Right atrium auricular region (tissue), 2 donors: ENCODE measurements around the gene ITGB8. TPM values are rescaled to one million over a fixed set of nuclear protein-coding genes. Genes with fewer than 3 reads are reported as not detected.

Source experiments
- DNase-seq: peaks from one replicate; pipeline ENCODE4 v3.0.0-alpha.2; 2019; ENCODE audit warnings: low spot score
- H3K27ac ChIP-seq, 2 donors: fragments of 200-600 bp; sonication (generic); 1 replicate in 1 of 2; 2 replicates in 1 of 2; pipeline ENCODE4 v1.5.1; 2016 to 2019
- H3K27me3 ChIP-seq, 2 donors: fragments of 200-600 bp; sonication (generic); one replicate each; pipeline versions ENCODE4 v1.5.1 to v1.6.0; 2017 to 2019
- H3K36me3 ChIP-seq: fragments of 200-600 bp; sonication (generic); one replicate; pipeline ENCODE4 v1.5.1; 2016
- H3K4me1 ChIP-seq, 2 donors: fragments of 200-600 bp; sonication (generic); one replicate each; pipeline versions ENCODE4 v1.5.1 to v1.6.0; 2017 to 2019
- H3K4me3 ChIP-seq, 2 donors: fragments of 200-600 bp; sonication (generic); 1 replicate in 1 of 2; 2 replicates in 1 of 2; pipeline ENCODE4 v1.5.1; 2017 to 2019; ENCODE audit warnings: mild to moderate bottlenecking in 1 of 2, moderate library complexity in 1 of 2
- H3K9me3 ChIP-seq, 2 donors: fragments of 200-600 bp; sonication (generic); one replicate each; pipeline ENCODE4 v1.5.1; 2019
- total RNA-seq, 2 donors: library from RNA; depleted of rRNA; stranded (reverse); fragments of >200 nt; gene quantifications; one replicate each; pipeline ENCODE4 v1.1.0, GENCODE V29; 2016
- TF ChIP-seq, protein P1 (sequence below), 2 donors: fragments of 200-600 bp; sonication (generic); IDR thresholded peaks; one replicate each; pipeline ENCODE4 v1.5.1; 2019; ENCODE audit warnings: antibody characterized with exemption in 2 of 2

ITGB8 gene
- total RNA-seq, 2 donors from 2014 or later, result 4.9 to 8.6 TPM

DNA sequence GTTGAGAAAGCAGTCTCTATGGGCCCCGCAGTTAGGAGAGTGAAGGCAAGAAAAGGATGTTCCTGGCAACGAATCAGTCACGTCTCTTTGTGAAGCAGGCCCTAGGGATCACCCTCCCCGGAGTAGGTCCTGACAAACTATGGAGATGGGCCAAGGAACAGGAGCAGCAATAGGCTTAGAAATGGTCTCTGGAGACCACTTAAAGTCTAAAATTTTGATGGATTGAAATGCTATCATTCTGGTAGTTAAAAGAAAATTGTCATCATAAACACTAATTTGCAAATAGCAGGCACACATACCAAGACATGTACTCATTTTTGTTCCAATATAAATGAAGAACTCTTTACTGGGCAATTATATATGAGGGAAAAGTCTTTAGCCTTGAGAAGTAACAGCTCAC is 123.5 kb downstream of the ITGB8 start:
- Histone ChIP-seq H3K27ac (no peak overlapping the region), H3K36me3 (no peaks in the 10 kb centered on the region), H3K9me3 (no peaks in the 10 kb centered on the region), H3K27me3 (no peaks in the 10 kb centered on the region), H3K4me3 (no peak overlapping the region), H3K4me1 (no peaks in the 10 kb centered on the region)
- TF ChIP-seq, protein P1, sequence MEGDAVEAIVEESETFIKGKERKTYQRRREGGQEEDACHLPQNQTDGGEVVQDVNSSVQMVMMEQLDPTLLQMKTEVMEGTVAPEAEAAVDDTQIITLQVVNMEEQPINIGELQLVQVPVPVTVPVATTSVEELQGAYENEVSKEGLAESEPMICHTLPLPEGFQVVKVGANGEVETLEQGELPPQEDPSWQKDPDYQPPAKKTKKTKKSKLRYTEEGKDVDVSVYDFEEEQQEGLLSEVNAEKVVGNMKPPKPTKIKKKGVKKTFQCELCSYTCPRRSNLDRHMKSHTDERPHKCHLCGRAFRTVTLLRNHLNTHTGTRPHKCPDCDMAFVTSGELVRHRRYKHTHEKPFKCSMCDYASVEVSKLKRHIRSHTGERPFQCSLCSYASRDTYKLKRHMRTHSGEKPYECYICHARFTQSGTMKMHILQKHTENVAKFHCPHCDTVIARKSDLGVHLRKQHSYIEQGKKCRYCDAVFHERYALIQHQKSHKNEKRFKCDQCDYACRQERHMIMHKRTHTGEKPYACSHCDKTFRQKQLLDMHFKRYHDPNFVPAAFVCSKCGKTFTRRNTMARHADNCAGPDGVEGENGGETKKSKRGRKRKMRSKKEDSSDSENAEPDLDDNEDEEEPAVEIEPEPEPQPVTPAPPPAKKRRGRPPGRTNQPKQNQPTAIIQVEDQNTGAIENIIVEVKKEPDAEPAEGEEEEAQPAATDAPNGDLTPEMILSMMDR (IDR thresholded peaks at IDR 0.05), result no peak
- DNase-seq, result no peak

- no peaks in the 10 kb centered on the region for H3K4me1 ChIP-seq
- H3K27me3 ChIP-seq, result no peaks in the 10 kb centered on the region
- no peaks in the 10 kb centered on the region for H3K36me3 ChIP-seq
- H3K9me3 ChIP-seq, result no peaks in the 10 kb centered on the region
- DNase-seq, result no peak
- H3K27ac ChIP-seq, result no peak overlapping the region
- H3K4me3 ChIP-seq, result no peak overlapping the region
- TF ChIP-seq, protein P1 (IDR thresholded peaks at IDR 0.05), result no peak
Observed at GRCh38 chr7:20456701-20457100, 126.0 kb downstream of the ITGB8 start.

GRCh38 chr7:20458521-20458920 is 127.8 kb downstream of the ITGB8 start:
- DNase-seq, result no peak
- H3K27me3 ChIP-seq, result no peaks in the 10 kb centered on the region
- TF ChIP-seq, protein P1 (IDR thresholded peaks at IDR 0.05), result no peak
- no peaks in the 10 kb centered on the region for H3K4me1 ChIP-seq
- H3K9me3 ChIP-seq, result no peaks in the 10 kb centered on the region
- H3K36me3 ChIP-seq, result no peaks in the 10 kb centered on the region
- H3K4me3 ChIP-seq, result no peak overlapping the region
- no peak overlapping the region for H3K27ac ChIP-seq

- TF ChIP-seq, protein P1 (IDR thresholded peaks at IDR 0.05), result no peak
- no peaks in the 10 kb centered on the region for H3K4me1 ChIP-seq
- no peaks in the 10 kb centered on the region for H3K9me3 ChIP-seq
- H3K27ac ChIP-seq, result no peak overlapping the region
- no peaks in the 10 kb centered on the region for H3K27me3 ChIP-seq
- no peaks in the 10 kb centered on the region for H3K36me3 ChIP-seq
- DNase-seq, result no peak
- no peak overlapping the region for H3K4me3 ChIP-seq
Observed at GRCh38 chr7:20459419-20459818, 128.7 kb downstream of the ITGB8 start.

- no peak overlapping the region for H3K27ac ChIP-seq
Observed at GRCh38 chr7:20464891-20465290, 134.2 kb downstream of the ITGB8 start.

More at GRCh38 chr7:20464891-20465290, 134.2 kb downstream of the ITGB8 start:
- Histone ChIP-seq H3K4me3 (no peak overlapping the region), H3K9me3 (no peaks in the 10 kb centered on the region), H3K27me3 (no peaks in the 10 kb centered on the region), H3K36me3 (no peaks in the 10 kb centered on the region), H3K4me1 (no peaks in the 10 kb centered on the region)
- TF ChIP-seq, protein P1 (IDR thresholded peaks at IDR 0.05), result no peak
- no peak for DNase-seq

Other genes with a start within 250 kb of the ITGB8 start
- under 1 TPM in 1 of 2 donors, not detected in 1; 0.26 TPM for gene MACC1, start 113.5 kb upstream of the ITGB8 start, total RNA-seq